Activated T-cell treated with anti-CD3 and anti-CD28 coated beads for 48 hours (primary cell): Measurements from ENCODE around the gene CCDC85C.

Experiments
- DNase-seq: peaks from one replicate; pipeline ENCODE4 v3.0.0-alpha.2; 2020; ENCODE audit warnings: low read depth

The CCDC85C gene

DNA sequence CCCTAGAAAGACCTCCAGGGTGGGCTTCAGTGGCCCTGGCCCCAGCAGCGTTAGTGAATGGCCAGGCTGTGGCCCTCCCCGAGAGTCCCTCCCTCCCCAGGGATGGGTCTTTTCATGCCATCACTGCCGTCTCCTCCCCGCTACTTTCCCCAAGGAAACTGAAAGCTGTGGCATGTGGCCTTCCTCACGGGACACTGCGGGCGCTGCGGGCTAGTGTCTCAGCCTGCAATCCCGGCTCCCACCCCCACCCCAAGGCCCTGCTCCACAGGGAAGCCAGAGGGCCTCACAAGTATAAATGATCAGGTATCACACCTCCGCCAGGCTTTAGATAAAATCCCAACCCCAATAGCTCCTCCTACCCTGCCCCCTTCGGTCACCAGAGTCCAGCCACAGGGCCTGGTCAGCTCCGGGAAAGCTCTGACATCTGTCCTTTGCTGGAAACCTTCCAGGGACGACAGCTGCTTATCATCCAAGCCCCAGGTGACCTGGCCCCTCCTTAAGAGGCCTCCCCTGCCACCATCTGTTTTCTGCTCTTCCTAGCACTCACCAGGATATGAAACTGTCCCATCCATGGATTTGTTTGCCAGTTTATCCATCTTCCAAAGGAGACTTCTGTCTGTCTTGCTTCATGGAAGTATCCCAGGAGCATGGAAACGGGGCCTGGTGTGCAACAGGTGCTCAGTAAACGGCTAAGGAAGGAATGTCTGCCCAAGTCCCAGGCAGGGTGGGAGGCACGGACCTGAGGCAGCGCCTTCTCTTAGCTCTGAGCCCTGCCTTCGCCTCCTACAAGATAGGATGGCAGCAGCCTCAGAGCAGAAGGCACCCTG, 31.6 kb downstream of the CCDC85C start:
- no peak for DNase-seq

DNA sequence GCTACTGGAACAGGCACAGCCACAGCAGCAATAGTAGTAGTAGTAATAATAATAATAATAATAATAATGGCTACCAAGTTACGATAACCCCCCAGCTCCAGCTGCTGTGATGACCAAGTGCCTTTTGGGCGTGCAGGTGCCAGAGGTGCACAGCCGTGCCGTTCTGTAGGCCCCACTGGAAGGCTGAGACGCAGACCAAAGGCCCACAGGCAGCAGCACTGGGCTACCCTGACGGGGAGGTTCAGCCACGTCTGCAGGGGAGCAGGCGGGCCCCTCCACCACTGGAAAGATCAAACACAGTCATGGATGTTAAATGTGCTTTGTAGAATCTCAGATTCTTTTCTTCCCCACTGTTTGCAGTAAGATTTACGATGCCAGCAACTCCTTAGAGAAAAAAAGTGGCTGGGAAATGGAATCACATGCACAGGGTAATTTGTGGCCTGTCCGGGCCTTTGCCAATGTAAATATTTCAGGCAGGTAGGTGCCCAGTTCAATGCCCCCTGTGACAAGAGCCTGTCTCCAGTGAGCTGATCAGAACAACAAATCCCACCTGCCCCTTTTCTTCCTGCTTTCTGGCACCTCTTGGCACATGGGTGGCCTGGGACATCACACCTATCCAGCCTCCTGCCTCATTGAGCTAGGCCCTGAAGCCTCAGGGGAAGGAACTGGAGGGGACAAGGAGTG, 32.6 kb downstream of the CCDC85C start:
- no peak for DNase-seq

DNA sequence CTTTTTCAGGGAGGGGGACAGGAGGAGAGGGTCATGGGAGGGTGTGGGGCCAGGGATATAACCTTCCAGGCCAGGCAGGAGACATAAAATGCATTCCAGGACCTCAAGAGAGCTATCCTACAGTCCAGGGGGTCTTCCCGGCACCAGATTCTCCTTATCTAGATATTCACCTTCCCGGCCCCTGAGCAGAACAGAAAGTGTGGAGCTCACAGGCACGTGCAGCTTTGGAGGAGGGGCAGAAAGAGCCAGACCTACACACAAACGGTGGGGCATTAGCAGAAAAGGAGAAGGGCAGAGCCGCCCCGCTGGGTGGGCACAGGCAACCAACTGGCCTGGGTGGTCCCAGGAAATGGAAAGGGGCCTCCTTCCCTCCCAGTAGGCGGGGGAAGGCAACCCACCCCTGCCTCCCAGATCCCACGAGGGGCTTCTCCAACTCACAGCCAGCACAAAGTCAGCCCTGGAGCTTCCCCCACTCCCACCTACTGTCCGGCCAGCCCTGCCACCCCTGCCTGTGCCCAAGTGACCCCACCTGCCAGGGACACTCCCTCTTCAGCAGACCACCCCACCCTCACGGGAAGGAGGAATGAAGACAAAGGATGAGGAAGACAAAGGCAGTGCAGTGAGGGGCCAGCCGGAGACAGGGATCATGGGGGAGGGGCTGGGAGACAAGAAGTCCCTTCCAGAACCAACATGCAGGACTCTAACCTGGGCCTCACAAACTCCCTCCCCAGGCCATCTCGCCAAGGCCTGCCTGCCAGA, 33.3 kb downstream of the CCDC85C start:
- no peak for DNase-seq

DNA sequence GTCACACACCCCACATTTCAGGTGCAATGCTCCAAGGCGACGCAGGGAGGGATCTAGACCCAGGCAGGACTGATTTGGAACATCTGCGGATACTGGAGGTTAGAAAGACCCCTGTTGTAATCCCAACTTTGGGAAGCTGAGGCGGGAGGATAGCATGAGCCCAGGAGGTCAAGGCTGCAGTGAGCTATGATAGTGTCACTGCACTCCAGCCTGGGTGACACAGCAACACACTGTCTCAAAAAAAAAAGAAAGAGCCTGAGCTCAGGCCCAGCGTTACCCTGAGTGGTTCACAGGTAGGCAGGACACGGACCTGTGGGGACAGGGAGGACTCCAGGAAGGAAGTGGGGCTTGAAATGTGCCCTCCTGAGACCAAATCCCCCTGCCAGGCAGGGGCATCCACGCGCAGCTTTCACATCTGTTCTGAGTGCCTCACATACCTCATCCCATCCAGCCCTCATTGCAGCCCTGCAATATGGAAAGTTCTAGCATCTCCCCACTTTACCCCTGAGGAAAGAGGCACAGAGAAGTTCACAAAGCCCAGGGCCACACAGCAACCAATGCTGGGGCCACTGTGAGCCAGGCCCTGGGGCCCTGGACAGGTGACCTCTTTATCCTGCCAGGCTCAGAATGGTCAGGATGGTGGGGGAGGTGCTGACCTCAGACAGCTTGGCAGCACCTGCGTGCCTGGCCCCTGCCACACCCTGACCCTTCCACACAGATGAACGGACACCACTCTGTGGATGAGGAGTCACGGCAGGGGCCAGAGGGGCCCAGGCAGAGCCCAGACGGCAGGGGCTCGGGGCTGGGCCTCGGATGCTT, 34.1 kb downstream of the CCDC85C start:
- no peak for DNase-seq

DNA sequence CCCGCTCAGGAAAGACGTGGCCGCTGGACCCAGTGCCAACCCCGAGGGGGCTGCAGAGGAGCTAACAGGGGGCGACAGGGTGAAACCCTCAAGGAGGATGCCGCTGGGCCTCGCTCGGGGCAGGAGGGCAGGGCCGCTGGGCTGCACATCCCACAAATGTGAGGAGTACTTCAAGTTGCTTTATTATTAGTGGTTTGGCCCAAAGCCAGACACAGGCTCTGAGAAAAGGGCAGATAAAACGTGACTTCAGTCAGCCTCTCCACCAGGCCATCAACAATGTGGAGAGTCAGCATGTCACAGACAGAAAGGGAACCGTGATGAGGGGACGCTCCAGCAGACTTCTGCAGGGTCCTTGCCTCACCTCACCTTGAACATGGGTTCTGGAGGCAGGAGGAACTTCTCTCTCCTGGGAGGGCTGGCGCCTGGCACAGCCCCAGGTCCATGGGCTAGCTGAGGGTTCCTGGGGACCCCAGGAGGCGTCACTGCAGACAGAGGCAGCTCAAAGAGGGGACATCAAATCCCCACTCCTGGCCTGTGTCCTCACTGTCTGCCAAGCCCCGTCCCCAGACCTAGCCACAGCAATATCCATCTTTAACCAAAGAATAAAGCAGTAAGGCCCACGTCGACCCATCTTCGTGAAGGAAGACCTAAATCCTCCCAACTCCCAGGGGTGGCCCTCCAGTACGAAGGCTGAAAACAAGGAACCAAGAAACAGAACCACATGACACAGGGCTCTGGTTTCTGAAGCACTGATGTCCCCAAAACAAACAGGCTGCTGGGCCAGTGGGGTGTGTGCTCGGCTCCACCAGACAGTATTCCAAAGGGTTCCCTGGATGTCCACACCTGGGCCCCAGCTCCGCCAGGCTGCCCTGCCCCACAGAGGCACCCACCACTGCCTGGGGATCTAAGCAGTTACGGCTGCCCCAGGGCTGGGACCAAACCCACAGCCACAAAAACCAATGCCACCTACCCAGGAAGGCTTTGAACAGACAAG, 35.1 kb downstream of the CCDC85C start:
- DNase-seq = no peak

DNA sequence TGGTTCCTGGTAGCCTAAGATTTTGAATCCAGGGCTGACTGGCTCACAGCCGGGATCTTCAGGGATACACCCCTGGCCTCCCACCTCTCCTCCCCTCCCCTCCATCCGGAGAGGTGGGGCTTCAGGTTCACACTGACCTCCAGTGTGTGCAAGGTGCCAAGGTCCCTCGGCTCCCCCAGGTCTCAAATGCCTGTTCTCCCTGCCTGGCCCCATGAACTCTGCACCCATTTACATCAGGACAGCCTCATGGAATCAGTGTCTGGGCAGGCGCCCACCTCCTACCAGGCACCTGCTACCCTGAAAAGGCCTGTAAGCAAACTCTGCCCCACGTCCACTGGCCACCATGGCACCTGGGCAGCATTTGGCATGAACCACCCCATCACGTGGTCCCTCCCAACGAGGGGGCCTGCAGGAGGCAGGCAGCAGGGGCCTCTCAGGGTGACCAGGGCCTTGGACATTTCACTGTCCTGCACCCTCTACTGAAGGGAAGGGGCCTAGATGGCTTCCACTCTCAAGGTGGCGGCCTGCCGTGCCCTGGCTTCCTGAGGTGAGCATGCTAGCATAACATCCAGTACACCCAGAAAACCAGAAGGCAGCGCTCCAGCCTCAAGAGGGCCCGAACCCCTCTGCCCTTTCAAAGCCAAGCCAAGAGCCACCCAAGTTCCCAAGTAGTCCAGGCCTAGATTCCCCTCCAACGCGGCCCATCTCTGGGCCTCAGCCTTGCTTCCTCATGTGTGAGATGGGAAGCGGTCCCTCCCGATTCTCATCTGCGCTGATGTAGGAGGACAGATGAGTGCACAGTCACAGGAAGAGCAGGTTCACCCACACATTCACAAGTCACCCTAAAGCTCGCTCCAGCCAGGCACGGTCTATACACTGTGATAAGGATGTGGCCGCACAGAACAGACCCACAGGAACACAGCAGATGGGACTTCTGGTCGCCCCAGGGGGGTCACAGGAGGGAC, 37.3 kb downstream of the CCDC85C start:
- DNase-seq = no peak

DNA sequence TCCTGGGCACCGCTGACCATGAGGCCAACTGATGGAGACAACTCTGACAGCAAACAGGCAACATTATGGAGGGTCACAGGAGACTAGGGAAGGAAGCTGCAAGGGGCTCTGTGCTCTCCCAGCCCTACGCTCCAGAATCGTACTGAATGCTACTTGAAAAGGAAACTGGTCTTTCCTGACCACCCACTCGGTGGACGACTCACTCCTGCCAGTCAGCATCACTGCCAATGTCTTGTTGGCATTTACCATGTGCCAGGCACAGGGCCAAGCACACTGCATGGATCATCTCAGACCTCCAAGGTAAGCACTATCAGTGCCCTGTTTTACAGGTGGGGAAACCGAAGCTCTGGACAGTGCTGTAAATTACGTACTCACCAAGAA, 38.0 kb downstream of the CCDC85C start:
- no peak for DNase-seq

DNA sequence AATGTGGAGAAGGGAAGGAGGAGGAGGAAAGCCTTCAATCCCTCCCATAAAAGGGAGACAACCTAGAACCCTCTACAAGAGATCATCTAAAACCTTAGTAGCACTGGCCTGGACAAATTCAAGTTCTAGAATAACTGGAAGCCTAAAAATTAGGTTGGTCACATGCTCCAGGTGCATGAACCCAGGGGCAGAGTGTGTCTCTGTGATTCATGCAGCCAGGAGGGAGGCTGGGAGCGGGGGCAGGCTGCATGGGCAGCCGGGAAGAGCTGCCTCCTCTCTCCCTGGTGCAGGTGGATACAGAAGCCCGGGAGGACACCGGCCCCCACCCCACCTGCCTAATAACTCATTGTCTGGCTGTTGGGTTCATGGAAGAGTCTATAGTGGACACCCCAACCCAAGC, 38.6 kb downstream of the CCDC85C start:
- DNase-seq = no peak

DNA sequence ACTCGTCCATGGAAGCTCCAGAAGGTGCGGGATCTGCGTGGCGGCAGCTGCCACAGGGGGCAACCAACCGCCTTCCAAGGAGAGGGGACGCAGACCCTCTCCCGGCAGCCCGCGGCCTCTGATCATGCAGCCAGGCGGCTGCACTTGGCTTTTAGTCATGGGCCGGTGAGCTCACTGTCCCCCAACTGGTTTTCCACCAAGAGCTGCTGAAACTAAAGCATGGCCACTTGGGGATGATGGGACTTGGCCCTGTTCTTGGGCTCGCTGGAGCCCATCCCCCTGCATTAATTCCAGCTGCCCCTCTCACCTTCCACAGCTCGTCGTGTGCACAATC, 39.1 kb downstream of the CCDC85C start:
- no peak for DNase-seq

DNA sequence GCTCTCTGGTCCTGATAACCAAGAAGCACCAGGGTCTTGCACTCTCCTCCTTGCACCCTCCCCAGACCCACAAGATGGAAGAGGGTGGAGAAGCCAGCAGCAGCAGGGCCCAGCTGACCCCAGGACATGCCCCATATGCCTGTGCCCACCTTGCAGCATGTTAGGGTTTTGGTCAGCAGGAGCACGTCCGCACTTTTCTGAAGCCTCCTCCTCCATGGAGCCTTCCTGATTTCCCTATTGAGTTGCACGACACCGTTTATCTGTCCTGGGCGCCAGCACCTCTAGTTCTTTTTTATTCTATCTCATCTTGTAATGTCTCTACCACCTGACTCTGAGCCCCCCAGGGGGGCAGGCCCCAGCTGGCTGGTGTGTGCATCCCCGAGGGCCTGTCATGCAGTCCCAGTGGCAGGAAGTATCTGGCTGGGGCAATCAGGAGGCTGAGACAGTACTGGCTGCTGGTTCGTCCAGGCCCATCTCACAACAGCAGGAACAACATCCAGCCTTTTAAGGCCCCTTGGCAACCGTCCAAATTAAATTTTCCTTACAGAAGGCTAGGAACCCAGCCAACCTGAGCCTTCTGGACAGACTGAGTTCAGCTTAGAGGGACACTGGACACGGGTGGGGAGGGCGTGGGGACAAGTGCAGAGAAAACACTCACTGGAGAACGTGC, 39.6 kb downstream of the CCDC85C start:
- DNase-seq = no peak

DNA sequence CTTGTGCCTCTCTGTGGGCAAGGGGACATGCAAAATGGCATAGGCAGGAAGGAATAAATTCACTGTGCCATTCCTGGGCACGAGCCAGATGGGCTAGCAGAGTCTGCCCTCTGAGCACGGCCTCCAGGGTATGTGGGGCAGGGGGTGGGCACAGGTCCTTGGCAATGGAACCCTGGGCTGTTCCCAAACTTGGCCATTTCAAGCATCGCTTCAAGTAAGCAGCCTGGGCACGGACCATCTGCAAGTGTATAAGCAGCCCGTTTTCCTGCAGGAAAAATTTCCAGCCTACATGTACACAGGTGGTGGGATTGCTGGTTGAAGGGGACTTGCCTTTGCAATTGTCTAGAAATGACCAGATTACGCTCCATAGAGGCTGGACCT, 40.3 kb downstream of the CCDC85C start:
- DNase-seq = no peak

DNA sequence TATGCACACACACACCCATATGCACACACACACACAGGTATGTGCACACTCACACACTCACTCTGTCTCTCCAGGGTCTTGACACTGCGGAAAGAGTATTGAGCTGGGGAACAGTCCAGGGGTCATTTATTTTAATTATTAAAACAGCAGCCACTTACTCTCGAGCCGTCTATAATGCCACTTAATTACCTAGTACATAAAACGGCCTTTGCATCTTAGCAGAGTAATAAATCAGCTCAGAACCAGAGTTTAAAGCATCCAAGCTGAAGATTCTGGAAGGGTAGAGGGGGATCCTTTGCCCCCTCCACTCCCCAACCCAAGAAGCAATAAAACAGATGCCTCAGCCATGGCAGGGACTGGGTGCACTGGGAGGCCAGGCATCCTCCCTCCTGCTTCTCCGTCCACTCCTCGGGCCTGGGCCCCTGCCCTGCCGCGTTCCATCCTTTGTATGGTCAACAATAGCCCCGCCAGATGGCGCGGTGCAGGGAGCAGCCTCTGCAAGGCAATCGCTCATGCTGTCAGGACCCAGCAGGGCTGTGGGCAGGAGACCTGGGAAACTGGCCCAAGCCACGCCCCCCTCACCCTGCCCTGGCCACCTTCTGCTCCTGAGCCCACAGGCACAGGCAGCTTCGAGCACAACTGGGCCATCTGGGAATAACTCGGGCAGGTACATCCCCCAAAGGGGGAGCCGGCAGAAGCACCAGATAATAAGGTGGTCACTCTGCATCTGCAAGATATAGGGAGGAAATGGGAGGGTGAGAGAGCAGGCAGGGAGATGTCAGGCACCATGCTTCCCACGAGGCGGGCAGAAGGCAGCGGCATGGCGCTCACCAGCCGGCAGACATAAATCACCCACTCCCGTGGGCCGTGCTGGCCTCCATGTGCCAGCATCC, 40.9 kb downstream of the CCDC85C start:
- no peak for DNase-seq

DNA sequence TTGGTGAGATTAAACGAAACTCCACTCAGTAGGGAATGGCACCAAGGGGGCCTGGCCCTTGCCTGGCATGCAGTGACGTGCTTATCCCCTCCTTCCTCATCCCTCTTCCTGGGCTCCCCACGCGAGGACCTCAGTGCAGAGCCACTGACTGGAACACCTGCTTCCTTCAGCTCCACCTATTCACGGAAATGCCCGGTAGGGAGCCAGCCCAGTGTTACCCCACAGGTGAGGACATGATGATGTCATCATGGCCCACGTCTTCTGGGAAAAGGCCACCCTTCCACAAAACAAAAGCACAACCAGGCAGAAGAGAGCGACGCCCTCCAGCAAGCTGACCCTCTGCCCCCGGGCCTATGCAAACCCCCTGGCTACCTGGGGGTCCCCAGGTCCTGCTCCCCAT, 42.1 kb downstream of the CCDC85C start:
- no peak for DNase-seq

DNA sequence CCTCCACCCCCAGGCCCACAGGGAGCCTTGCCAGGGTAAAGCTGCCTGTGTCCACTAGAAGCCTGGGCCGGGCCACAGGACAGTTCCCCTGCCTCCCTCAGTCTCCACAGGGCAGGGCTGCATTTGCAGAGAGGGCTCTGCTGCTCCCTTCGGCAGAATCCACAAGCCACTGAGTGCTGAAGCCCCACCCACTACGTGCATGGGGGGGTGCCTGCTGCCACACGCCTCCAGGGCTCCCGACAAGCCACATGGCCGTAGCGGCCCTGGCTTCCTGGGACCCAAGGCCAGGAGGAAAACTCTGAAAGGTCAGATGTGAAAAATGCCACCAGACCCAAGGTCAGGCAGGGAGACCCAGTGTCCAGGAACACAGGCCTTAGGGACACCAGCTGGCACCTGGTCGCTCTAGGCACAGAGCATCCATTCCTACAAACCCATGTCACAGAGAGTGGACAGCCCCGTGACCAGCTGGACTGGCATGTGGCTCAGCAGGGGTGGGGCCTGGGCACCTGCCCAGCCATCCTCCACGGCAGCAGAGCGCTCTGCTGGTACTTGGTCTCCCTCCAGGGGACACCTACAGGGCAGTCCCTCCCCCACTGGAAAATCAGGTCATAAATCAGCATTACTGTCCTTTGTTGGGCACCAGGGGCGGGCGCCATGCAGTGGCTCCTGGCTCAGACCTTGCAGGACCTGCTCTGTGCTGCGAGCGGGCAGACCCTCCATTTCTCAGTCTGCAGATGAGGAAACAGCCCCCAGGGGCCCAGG, 42.9 kb downstream of the CCDC85C start:
- no peak for DNase-seq

DNA sequence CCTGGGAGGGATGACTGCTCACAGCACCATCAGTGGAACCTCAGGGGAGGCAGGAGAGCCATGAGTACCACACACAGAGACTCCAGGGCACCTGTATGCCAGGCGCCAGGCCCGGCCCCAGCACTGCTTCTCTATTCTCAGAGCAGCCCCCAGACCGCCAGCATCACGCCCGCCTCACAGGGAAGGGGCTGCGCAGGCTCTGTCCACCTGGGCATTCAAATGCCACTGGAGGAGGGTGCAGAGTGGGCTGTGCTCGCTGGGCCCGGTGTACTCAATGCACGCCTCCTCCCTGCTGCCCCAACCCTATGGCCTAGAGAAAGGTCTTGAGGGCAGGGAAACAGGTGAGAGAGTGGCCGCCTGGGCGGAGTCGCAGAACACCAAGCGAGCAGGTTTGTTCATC, 43.6 kb downstream of the CCDC85C start:
- no peak for DNase-seq

DNA sequence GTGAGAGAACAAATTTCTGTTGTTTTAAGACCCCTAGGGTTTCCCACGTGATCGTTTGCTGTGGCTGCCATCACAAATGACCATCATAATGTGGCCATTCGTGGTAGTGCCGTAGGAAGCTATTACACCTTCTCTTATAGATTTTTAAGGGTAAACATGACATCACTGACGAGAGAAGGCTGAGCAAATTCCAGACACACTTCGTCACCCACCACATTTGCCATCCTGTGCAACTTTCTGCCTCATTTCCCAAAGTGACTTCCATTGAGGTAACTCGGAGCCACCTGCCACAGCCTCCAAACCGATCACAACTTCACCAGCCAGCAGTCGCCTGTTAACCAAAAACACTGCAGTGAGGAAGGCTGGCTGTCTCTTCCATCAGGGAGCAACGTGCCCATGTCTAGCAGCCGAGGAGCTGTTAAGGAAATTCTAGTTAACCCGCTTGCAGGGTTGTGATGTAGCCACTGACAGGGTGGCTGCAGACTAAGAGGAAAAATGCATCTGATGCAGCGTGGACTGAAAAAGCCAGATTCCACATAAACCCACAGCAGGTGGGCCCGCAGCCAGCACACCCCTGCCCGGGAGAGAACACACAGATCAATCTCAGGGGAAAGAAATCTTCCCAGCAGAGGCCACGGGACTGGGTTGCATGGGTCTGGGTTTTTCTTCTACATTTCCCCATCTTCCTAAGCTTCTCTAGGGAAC, 44.6 kb downstream of the CCDC85C start:
- DNase-seq = no peak
